HG03432 (cell line): ENCODE results near the gene RIN1.
A peak's percentile ranks its signal among the peaks of the same experiment; 100 is the strongest.

ENCODE experiments used
- ATAC-seq: cut with Tn5 transposase; IDR thresholded peaks from one replicate; pipeline ENCODE4 v1.9.1; 2021; ENCODE audit warnings: mild to moderate bottlenecking, moderate library complexity; ENCODE audit not compliant: unreplicated experiment

Gene RIN1

GRCh38 chr11:66285250-66285947, 50.8 kb downstream of the RIN1 start:
- ATAC-seq, result no peak

GRCh38 chr11:66284526-66285078, 51.6 kb downstream of the RIN1 start:
- ATAC-seq, result no peak

- ATAC-seq, result no peak
These were observed 52.7 kb downstream of the RIN1 start for GRCh38 chr11:66283461-66284105.

- peak; percentile 80 for ATAC-seq
These were observed 53.5 kb downstream of the RIN1 start for GRCh38 chr11:66282468-66283455.
